Measurements from ENCODE around the gene SMG9. TPM values are rescaled to one million over a fixed set of nuclear protein-coding genes. Genes with fewer than 3 reads are reported as not detected.
A peak's percentile ranks its signal among the peaks of the same experiment; 100 is the strongest.

The SMG9 gene
- total RNA-seq, 1 experiment from 2014 or later, result 76.0 TPM

- H3K36me3 Mint-ChIP-seq (ENCODE audit: insufficient read depth, unreplicated experiment), result peaks cover 32% of the 10 kb centered on the region
- H3K27me3 Mint-ChIP-seq (ENCODE audit: insufficient read depth, unreplicated experiment), result no peaks in the 10 kb centered on the region
- no peak for TF ChIP-seq CTCF (IDR thresholded peaks at IDR 0.05; ENCODE audit: unreplicated experiment)
- H3K9me3 Mint-ChIP-seq (ENCODE audit: unreplicated experiment), result no peaks in the 10 kb centered on the region
- no peak for DNase-seq (ENCODE audit: unreplicated experiment)
- intact Hi-C loops (cut with micrococcal nuclease), result no loop called here
- no TSS peak for BruUV-seq (replicated peaks)
- ChIA-PET POLR2A (interaction anchor here (1.1 to 2.1 kb wide), 2 partner anchors 12 to 57 kb away, joined by 3 to 15 read pairs; no protein-coding TSS in a partner anchor), CTCF (interaction anchor here (0.9 kb wide), 1 partner anchor 84 kb away, joined by 3 read pairs; no protein-coding TSS in a partner anchor)
- H3K4me3 Mint-ChIP-seq (ENCODE audit: unreplicated experiment), result no peak overlapping the region
- no peak overlapping the region for H3K27ac Mint-ChIP-seq (ENCODE audit: low read depth, unreplicated experiment)
- no peaks in the 10 kb centered on the region for H3K4me1 Mint-ChIP-seq (ENCODE audit: insufficient read depth, unreplicated experiment)
These were observed 27.8 kb downstream of the SMG9 start for GRCh38 chr19:43726736-43727592.

DNA sequence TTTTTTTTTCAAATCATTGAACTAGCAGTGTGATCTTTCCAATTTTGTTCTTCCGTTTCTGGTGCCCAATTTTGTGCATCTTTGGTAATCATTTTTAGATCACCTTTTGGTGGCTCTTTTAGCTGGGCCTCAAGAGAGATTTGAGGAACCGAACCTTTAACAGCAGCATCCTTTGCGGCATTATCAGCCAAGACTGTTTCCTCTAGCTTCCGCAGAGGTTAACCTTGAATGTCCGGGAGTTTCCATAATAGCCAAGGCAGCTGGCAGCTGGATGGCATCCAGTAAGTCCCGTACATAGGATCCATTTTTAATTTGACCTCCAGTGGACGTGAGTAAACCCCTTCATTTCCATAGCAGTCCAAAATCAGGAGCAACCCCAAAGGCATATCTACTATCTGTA is 29.3 kb downstream of the SMG9 start:
- no TSS peak for BruUV-seq (replicated peaks)

GRCh38 chr19:43724896-43725295 is 29.9 kb downstream of the SMG9 start:
- POLR2A ChIA-PET, result interaction anchor here (1.3 to 2.1 kb wide), 2 partner anchors 14 to 17 kb away, joined by 5 to 15 read pairs; no protein-coding TSS in a partner anchor
- peaks cover 6% of the 10 kb centered on the region for H3K4me1 Mint-ChIP-seq (ENCODE audit: insufficient read depth, unreplicated experiment)
- H3K27me3 Mint-ChIP-seq (ENCODE audit: insufficient read depth, unreplicated experiment), result no peaks in the 10 kb centered on the region
- intact Hi-C loops (cut with micrococcal nuclease), result no loop called here
- no peaks in the 10 kb centered on the region for H3K9me3 Mint-ChIP-seq (ENCODE audit: unreplicated experiment)
- no peak overlapping the region for H3K4me3 Mint-ChIP-seq (ENCODE audit: unreplicated experiment)
- no peak for DNase-seq (ENCODE audit: unreplicated experiment)
- H3K36me3 Mint-ChIP-seq (ENCODE audit: insufficient read depth, unreplicated experiment), result peaks cover 13% of the 10 kb centered on the region
- CTCF ChIA-PET, result interaction anchor here (0.6 kb wide), 1 partner anchor 89 kb away, joined by 3 read pairs; no protein-coding TSS in a partner anchor
- TF ChIP-seq CTCF (IDR thresholded peaks at IDR 0.05; ENCODE audit: unreplicated experiment), result no peak
- no peak overlapping the region for H3K27ac Mint-ChIP-seq (ENCODE audit: low read depth, unreplicated experiment)
- no TSS peak for BruUV-seq (replicated peaks)

More for the DNA sequence above, 29.3 kb downstream of the SMG9 start:
- ChIA-PET CTCF (no interaction called here), POLR2A (interaction anchor here (1.3 to 2.1 kb wide), 2 partner anchors 14 to 17 kb away, joined by 5 to 15 read pairs; no protein-coding TSS in a partner anchor)
- H3K9me3 Mint-ChIP-seq (ENCODE audit: unreplicated experiment), result no peaks in the 10 kb centered on the region
- TF ChIP-seq CTCF (IDR thresholded peaks at IDR 0.05; ENCODE audit: unreplicated experiment), result no peak
- H3K36me3 Mint-ChIP-seq (ENCODE audit: insufficient read depth, unreplicated experiment), result peaks cover 19% of the 10 kb centered on the region
- H3K4me3 Mint-ChIP-seq (ENCODE audit: unreplicated experiment), result no peak overlapping the region
- H3K4me1 Mint-ChIP-seq (ENCODE audit: insufficient read depth, unreplicated experiment), result peaks cover 6% of the 10 kb centered on the region
- no peaks in the 10 kb centered on the region for H3K27me3 Mint-ChIP-seq (ENCODE audit: insufficient read depth, unreplicated experiment)
- H3K27ac Mint-ChIP-seq (ENCODE audit: low read depth, unreplicated experiment), result no peak overlapping the region
- no peak for DNase-seq (ENCODE audit: unreplicated experiment)
- intact Hi-C loops (cut with micrococcal nuclease), result no loop called here

GRCh38 chr19:43723588-43723987 is 31.2 kb downstream of the SMG9 start:
- TF ChIP-seq CTCF (IDR thresholded peaks at IDR 0.05; ENCODE audit: unreplicated experiment), result peak; percentile 35
- Mint-ChIP-seq H3K27me3 (ENCODE audit: insufficient read depth, unreplicated experiment) (no peaks in the 10 kb centered on the region), H3K9me3 (ENCODE audit: unreplicated experiment) (no peaks in the 10 kb centered on the region), H3K27ac (ENCODE audit: low read depth, unreplicated experiment) (no peak overlapping the region), H3K36me3 (ENCODE audit: insufficient read depth, unreplicated experiment) (peaks cover 3% of the 10 kb centered on the region), H3K4me3 (ENCODE audit: unreplicated experiment) (no peak overlapping the region), H3K4me1 (ENCODE audit: insufficient read depth, unreplicated experiment) (peaks cover 6% of the 10 kb centered on the region)
- ChIA-PET CTCF (interaction anchor here (0.8 kb wide), 1 partner anchor 86 kb away, joined by 3 read pairs; no protein-coding TSS in a partner anchor), POLR2A (interaction anchor here (0.9 to 1.2 kb wide), 3 partner anchors 12 to 55 kb away, joined by 3 to 4 read pairs (median 3); no protein-coding TSS in a partner anchor)
- BruUV-seq (replicated peaks), result no TSS peak
- DNase-seq (ENCODE audit: unreplicated experiment), result peak; percentile 48
- intact Hi-C loops (cut with micrococcal nuclease), result loop anchor here (1.0 kb wide), 1 partner anchor 54 kb away; no protein-coding TSS in a partner anchor
